ENCODE measurements around the gene LUC7L2.
"Not testable (repeated sequence)": the region's sequence is repeated elsewhere in the genome, so short reads cannot be mapped to it uniquely, and the experiment has no call there.

Gene LUC7L2

GRCh38 chr7:139355320-139355719 is 4.4 kb upstream of the LUC7L2 start:
- no peak for DNase-seq (ENCODE audit: low spot score)

GRCh38 chr7:139357729-139358506 is 1.8 kb upstream of the LUC7L2 start:
- not testable (repeated sequence) for DNase-seq (ENCODE audit: low spot score)

GRCh38 chr7:139358541-139359365 is 941 bp upstream of the LUC7L2 start:
- no peak for DNase-seq (ENCODE audit: low spot score)

GRCh38 chr7:139360210-139360947 is 685 bp downstream of the LUC7L2 start:
- peak; percentile 97 for DNase-seq (ENCODE audit: low spot score)

- no peak for DNase-seq (ENCODE audit: low spot score)
These were observed 1.2 kb downstream of the LUC7L2 start for GRCh38 chr7:139360948-139361307.

- DNase-seq (ENCODE audit: low spot score): no peak
These were observed 1.8 kb downstream of the LUC7L2 start for GRCh38 chr7:139361523-139361922.

GRCh38 chr7:139362302-139362701 is 2.6 kb downstream of the LUC7L2 start:
- DNase-seq (ENCODE audit: low spot score): no peak

- DNase-seq (ENCODE audit: low spot score): no peak
These were observed 3.3 kb downstream of the LUC7L2 start for GRCh38 chr7:139362981-139363380.

- no peak for DNase-seq (ENCODE audit: low spot score)
These were observed 5.6 kb downstream of the LUC7L2 start for GRCh38 chr7:139365336-139365735.

GRCh38 chr7:139366400-139366799 is 6.7 kb downstream of the LUC7L2 start:
- DNase-seq (ENCODE audit: low spot score): no peak

GRCh38 chr7:139367438-139368155 is 7.9 kb downstream of the LUC7L2 start:
- DNase-seq (ENCODE audit: low spot score): no peak

GRCh38 chr7:139370301-139370942 is 10.7 kb downstream of the LUC7L2 start:
- peak; percentile 14 for DNase-seq (ENCODE audit: low spot score)

GRCh38 chr7:139370943-139371313 is 11.2 kb downstream of the LUC7L2 start:
- DNase-seq (ENCODE audit: low spot score): no peak

GRCh38 chr7:139374246-139374645 is 14.6 kb downstream of the LUC7L2 start:
- DNase-seq (ENCODE audit: low spot score): no peak

- peak; percentile 25 for DNase-seq (ENCODE audit: low spot score)
These were observed 22.7 kb downstream of the LUC7L2 start for GRCh38 chr7:139382439-139382838.

- DNase-seq (ENCODE audit: low spot score): no peak
These were observed 24.9 kb downstream of the LUC7L2 start for GRCh38 chr7:139384611-139385010.

- DNase-seq (ENCODE audit: low spot score): no peak
These were observed 27.9 kb downstream of the LUC7L2 start for GRCh38 chr7:139387594-139387993.

GRCh38 chr7:139389091-139389490 is 29.4 kb downstream of the LUC7L2 start:
- DNase-seq (ENCODE audit: low spot score): no peak

- DNase-seq (ENCODE audit: low spot score): no peak
These were observed 30.1 kb downstream of the LUC7L2 start for GRCh38 chr7:139389774-139390173.

- no peak for DNase-seq (ENCODE audit: low spot score)
These were observed 34.0 kb downstream of the LUC7L2 start for GRCh38 chr7:139393621-139394211.

GRCh38 chr7:139394540-139394939 is 34.8 kb downstream of the LUC7L2 start:
- no peak for DNase-seq (ENCODE audit: low spot score)

Data from Ammon's horn (tissue), 1 donor.